T1000 (cell line): ENCODE data around the gene OXA1L.
"Not testable (repeated sequence)": the region's sequence is repeated elsewhere in the genome, so short reads cannot be mapped to it uniquely, and the experiment has no call there.

ENCODE experiments used
- DNase-seq: peaks from one replicate; lab custom pipeline; 2025; ENCODE audit warnings: mixed read lengths; lab: John Stamatoyannopoulos, UW

Gene OXA1L

GRCh38 chr14:22766457-22767322 lies at the start of gene OXA1L:
Gene OXA1L, plus strand, starts transcription at chr14:22766688. Its CDS starts 14 bp downstream, at chr14:22766702.
- DNase-seq = peak; percentile 93

- DNase-seq = no peak
Observed at GRCh38 chr14:22718091-22718490, 48.4 kb upstream of the OXA1L start.

GRCh38 chr14:22721213-22721612 lies 45.3 kb upstream of the OXA1L start:
- DNase-seq = no peak

- DNase-seq = no peak
Observed at GRCh38 chr14:22723815-22724214, 42.7 kb upstream of the OXA1L start.

GRCh38 chr14:22724847-22725246 lies 41.6 kb upstream of the OXA1L start:
- DNase-seq = not testable (repeated sequence)

- DNase-seq = not testable (repeated sequence)
Observed at GRCh38 chr14:22725374-22725773, 41.1 kb upstream of the OXA1L start.

GRCh38 chr14:22726012-22726411 lies 40.5 kb upstream of the OXA1L start:
- no peak for DNase-seq

GRCh38 chr14:22732062-22732461 lies 34.4 kb upstream of the OXA1L start:
- DNase-seq = not testable (repeated sequence)

- no peak for DNase-seq
Observed at GRCh38 chr14:22733829-22734228, 32.7 kb upstream of the OXA1L start.

GRCh38 chr14:22735096-22735495 lies 31.4 kb upstream of the OXA1L start:
- no peak for DNase-seq

GRCh38 chr14:22736384-22736783 lies 30.1 kb upstream of the OXA1L start:
- not testable (repeated sequence) for DNase-seq

GRCh38 chr14:22737052-22737451 lies 29.4 kb upstream of the OXA1L start:
- DNase-seq = no peak

GRCh38 chr14:22739423-22739822 lies 27.1 kb upstream of the OXA1L start:
- DNase-seq = no peak

- DNase-seq = no peak
Observed at GRCh38 chr14:22740020-22740419, 26.5 kb upstream of the OXA1L start.

GRCh38 chr14:22747769-22748168 lies 18.7 kb upstream of the OXA1L start:
- DNase-seq = no peak

- no peak for DNase-seq
Observed at GRCh38 chr14:22748206-22748605, 18.3 kb upstream of the OXA1L start.

GRCh38 chr14:22748631-22749068 lies 17.8 kb upstream of the OXA1L start:
- no peak for DNase-seq

- no peak for DNase-seq
Observed at GRCh38 chr14:22752422-22752821, 14.1 kb upstream of the OXA1L start.

- DNase-seq = no peak
Observed at GRCh38 chr14:22753586-22753985, 12.9 kb upstream of the OXA1L start.

GRCh38 chr14:22757972-22758650 lies 8.4 kb upstream of the OXA1L start:
- DNase-seq = not testable (repeated sequence)

GRCh38 chr14:22761734-22762133 lies 4.8 kb upstream of the OXA1L start:
- DNase-seq = no peak

GRCh38 chr14:22764382-22764781 lies 2.1 kb upstream of the OXA1L start:
- no peak for DNase-seq

GRCh38 chr14:22767323-22767589 lies 768 bp downstream of the OXA1L start:
- DNase-seq = no peak
